HUDEP-2 (cell line): ENCODE data around the gene PDE7B.

Experiments used
- DNase-seq, 76 experiments: peaks; one replicate each; lab custom pipeline; 2025; ENCODE audit not compliant: unreplicated experiment in 76 of 76; lab: John Stamatoyannopoulos, UW

The PDE7B gene

GRCh38 chr6:135884136-135884535, 32.6 kb downstream of the PDE7B start:
- DNase-seq = no peak

GRCh38 chr6:135887069-135887468, 35.6 kb downstream of the PDE7B start:
- no peak for DNase-seq

- DNase-seq = no peak
Measured at GRCh38 chr6:135888818-135889217, 37.3 kb downstream of the PDE7B start.

GRCh38 chr6:135890876-135891275, 39.4 kb downstream of the PDE7B start:
- DNase-seq = no peak

- DNase-seq = no peak
Measured at GRCh38 chr6:135891710-135892109, 40.2 kb downstream of the PDE7B start.

- no peak for DNase-seq
Measured at GRCh38 chr6:135895231-135895911, 43.9 kb downstream of the PDE7B start.

- DNase-seq = no peak
Measured at GRCh38 chr6:135897087-135897486, 45.6 kb downstream of the PDE7B start.

- no peak for DNase-seq
Measured at GRCh38 chr6:135901774-135902524, 50.4 kb downstream of the PDE7B start.

- no peak for DNase-seq
Measured at GRCh38 chr6:135902756-135903331, 51.3 kb downstream of the PDE7B start.

GRCh38 chr6:135904666-135905065, 53.2 kb downstream of the PDE7B start:
- DNase-seq = no peak

- no peak for DNase-seq
Measured at GRCh38 chr6:135905604-135906300, 54.3 kb downstream of the PDE7B start.

- DNase-seq = no peak
Measured at GRCh38 chr6:135906542-135906941, 55.0 kb downstream of the PDE7B start.

- DNase-seq = no peak
Measured at GRCh38 chr6:135906972-135907465, 55.5 kb downstream of the PDE7B start.

GRCh38 chr6:135909737-135910387, 58.4 kb downstream of the PDE7B start:
- peak in 46 of 76 experiments; percentile 2 to 77 (median 30) for DNase-seq

GRCh38 chr6:135910790-135911618, 59.5 kb downstream of the PDE7B start:
- DNase-seq = no peak

- DNase-seq = no peak
Measured at GRCh38 chr6:135913785-135914184, 62.3 kb downstream of the PDE7B start.

- DNase-seq = no peak
Measured at GRCh38 chr6:135919026-135919425, 67.5 kb downstream of the PDE7B start.

GRCh38 chr6:135920689-135921088, 69.2 kb downstream of the PDE7B start:
- no peak for DNase-seq

GRCh38 chr6:135921188-135921587, 69.7 kb downstream of the PDE7B start:
- no peak for DNase-seq

GRCh38 chr6:135922174-135922573, 70.7 kb downstream of the PDE7B start:
- DNase-seq = no peak
